Ishikawa (cell line): ENCODE measurements around the gene CXCL6.

Source experiments
- CEBPB ChIP-seq: IDR thresholded peaks from 2 replicates; pipeline ENCODE4 v1.6.1; 2012
- CREB1 ChIP-seq: IDR thresholded peaks from 2 replicates; pipeline ENCODE4 v1.6.1; 2012; ENCODE audit warnings: low read depth
- EGR1 ChIP-seq: IDR thresholded peaks from 2 replicates; pipeline ENCODE4 v1.6.1; 2012
- EP300 ChIP-seq: IDR thresholded peaks from 2 replicates; pipeline ENCODE4 v1.6.1; 2012; ENCODE audit warnings: borderline replicate concordance
- FOXM1 ChIP-seq: IDR thresholded peaks from 2 replicates; pipeline ENCODE4 v1.6.1; 2012; ENCODE audit warnings: low read depth, borderline replicate concordance
- NFIC ChIP-seq: IDR thresholded peaks from 2 replicates; pipeline ENCODE4 v1.6.1; 2012
- RAD21 ChIP-seq: IDR thresholded peaks from 2 replicates; pipeline ENCODE4 v1.6.1; 2012; ENCODE audit warnings: low read depth
- REST ChIP-seq: IDR thresholded peaks from 2 replicates; pipeline ENCODE4 v1.6.1; 2012; ENCODE audit warnings: low read depth, mild to moderate bottlenecking
- TAF1 ChIP-seq: IDR thresholded peaks from 2 replicates; pipeline ENCODE4 v1.6.1; 2012; ENCODE audit warnings: low read depth, mild to moderate bottlenecking
- TCF12 ChIP-seq: IDR thresholded peaks from 2 replicates; pipeline ENCODE4 v1.6.1; 2012; ENCODE audit warnings: low read depth
- TEAD4 ChIP-seq: IDR thresholded peaks from 2 replicates; pipeline ENCODE4 v1.6.1; 2012
- YY1 ChIP-seq: IDR thresholded peaks from 2 replicates; pipeline ENCODE4 v1.6.1; 2012; ENCODE audit warnings: low read depth
- ZBTB7A ChIP-seq: IDR thresholded peaks from 2 replicates; pipeline ENCODE4 v1.6.1; 2012; ENCODE audit warnings: low read depth
- TF ChIP-seq, protein P1 (sequence below): IDR thresholded peaks from 2 replicates; pipeline ENCODE4 v1.6.1; 2012
- TF ChIP-seq, protein P2 (sequence below): IDR thresholded peaks from 2 replicates; pipeline ENCODE4 v1.6.1; 2012

CXCL6 gene

DNA sequence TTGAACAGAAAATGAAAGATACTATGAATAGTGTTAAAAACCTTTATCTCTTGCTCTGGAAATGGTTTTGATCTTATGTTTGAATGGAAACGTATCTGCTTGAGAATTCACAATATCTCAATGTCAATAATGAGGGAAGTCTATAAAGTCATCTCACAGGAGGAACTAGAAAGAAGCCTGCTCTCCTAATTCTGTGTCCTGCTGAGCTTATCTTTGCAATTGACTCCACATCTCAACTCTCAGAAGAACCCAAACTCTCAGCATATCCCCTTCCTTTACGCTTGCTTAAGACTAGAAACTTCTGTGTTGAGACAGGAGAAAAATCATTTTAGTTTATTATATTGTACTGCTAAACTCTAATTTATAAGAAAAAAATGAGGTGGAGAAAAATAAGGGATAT, 8.3 kb downstream of the CXCL6 start:
- TF ChIP-seq CREB1, result no peak
- no peak for TF ChIP-seq YY1
- no peak for TF ChIP-seq TCF12
- TF ChIP-seq RAD21, result no peak
- TF ChIP-seq CEBPB, result no peak
- TF ChIP-seq REST, result no peak

DNA sequence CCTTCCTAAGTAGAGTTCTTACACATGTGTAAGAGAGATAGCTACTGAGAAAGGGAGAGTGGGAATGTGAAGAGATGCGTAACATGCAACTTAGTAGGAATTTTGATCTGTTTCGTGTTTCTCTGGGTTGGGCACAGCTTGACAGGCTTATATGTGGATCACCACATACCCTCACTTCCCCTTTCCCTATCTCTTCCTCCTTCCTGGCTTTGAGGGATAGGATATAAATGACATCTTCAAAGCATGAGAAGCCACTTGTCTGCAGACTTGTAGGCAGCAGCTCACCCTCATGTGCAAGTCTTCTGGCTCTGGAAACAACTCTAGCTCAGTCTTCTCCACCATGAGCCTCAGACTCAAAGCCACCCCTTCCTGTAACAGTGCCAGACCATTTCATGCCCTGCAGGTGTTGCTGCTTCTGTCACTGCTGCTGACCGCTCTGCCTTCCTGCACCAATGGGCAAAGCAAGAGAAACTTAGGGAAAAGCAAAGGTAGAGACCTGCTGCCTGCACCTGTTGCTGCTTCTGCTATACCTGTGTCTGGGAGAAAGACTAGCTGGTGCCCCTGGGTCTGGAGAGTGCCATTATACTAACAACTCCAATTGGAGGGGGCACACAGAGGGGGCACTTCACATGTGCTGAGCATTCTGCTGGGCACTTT, 11.2 kb downstream of the CXCL6 start:
- TF ChIP-seq ZBTB7A (no peak), EGR1 (no peak), EP300 (no peak), REST (no peak), CEBPB (no peak), NFIC (no peak), YY1 (no peak), RAD21 (no peak), CREB1 (no peak), TEAD4 (no peak), TCF12 (no peak), TAF1 (no peak)
- TF ChIP-seq, protein P1, sequence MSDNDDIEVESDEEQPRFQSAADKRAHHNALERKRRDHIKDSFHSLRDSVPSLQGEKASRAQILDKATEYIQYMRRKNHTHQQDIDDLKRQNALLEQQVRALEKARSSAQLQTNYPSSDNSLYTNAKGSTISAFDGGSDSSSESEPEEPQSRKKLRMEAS, result no peak
- TF ChIP-seq, protein P2, sequence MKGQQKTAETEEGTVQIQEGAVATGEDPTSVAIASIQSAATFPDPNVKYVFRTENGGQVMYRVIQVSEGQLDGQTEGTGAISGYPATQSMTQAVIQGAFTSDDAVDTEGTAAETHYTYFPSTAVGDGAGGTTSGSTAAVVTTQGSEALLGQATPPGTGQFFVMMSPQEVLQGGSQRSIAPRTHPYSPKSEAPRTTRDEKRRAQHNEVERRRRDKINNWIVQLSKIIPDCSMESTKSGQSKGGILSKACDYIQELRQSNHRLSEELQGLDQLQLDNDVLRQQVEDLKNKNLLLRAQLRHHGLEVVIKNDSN, result no peak

GRCh38 chr4:73848183-73848777, 11.8 kb downstream of the CXCL6 start:
- TF ChIP-seq YY1, result no peak
- TF ChIP-seq EGR1, result no peak
- TF ChIP-seq, protein P2, result no peak

DNA sequence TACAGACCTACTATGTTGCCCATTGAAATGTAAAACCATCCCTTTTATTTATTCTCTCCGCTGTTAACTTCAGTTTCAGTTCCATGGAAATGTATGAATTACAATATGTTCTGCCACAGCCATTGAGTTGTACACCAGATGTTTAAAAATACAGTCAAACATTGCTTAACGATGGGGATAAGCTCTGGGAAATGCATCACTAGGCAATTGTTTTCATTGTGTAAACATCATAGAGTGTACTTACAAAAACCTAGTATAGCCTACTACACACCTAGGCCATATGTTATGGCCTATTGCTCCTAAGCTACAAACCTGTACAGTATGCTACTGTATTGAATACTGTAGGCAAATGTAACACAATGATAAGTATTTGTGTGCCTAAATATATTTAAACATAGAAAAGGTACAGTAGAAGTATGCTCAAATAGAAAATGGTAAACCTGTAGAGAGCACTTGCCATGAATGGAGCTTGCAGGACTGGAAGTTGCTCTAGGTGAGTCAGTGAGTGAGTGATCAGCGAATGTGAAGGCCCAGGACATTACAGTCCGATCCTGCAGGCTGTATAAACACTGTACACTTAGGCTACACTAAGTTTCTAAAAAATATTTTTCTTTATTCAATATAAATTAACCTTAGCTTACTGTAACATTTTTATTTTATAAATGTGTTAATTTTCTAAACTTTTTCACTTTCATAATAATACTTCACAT, 13.9 kb downstream of the CXCL6 start:
- no peak for TF ChIP-seq CEBPB
- TF ChIP-seq TAF1, result no peak
- no peak for TF ChIP-seq ZBTB7A
- TF ChIP-seq YY1, result no peak
- no peak for TF ChIP-seq EP300
- TF ChIP-seq TCF12, result no peak
- TF ChIP-seq REST, result no peak
- TF ChIP-seq TEAD4, result no peak
- TF ChIP-seq, protein P2, result no peak
- TF ChIP-seq CREB1, result no peak
- TF ChIP-seq EGR1, result no peak
- TF ChIP-seq FOXM1, result no peak
- no peak for TF ChIP-seq RAD21
- TF ChIP-seq, protein P1, result no peak
- TF ChIP-seq NFIC, result no peak
